Stomach smooth muscle (tissue), 2 donors: ENCODE data around the gene COL5A1.

Source experiments
- H3K27ac ChIP-seq: one replicate; pipeline ENCODE4 v1.7.0; 2013; ENCODE audit warnings: mild to moderate bottlenecking, low read length, inconsistent platforms
- H3K27me3 ChIP-seq, 2 donors: one replicate each; pipeline ENCODE4 v1.7.0; 2013; ENCODE audit warnings: low read length in 2 of 2; ENCODE audit not compliant: insufficient read depth in 2 of 2, control insufficient read depth in 1 of 2
- H3K36me3 ChIP-seq, 2 donors: one replicate each; pipeline ENCODE4 v1.7.0; 2013; ENCODE audit warnings: low read length in 2 of 2; ENCODE audit not compliant: control insufficient read depth in 2 of 2, insufficient read depth in 2 of 2
- H3K4me1 ChIP-seq: one replicate; pipeline ENCODE4 v1.7.0; 2013; ENCODE audit warnings: low read length; ENCODE audit not compliant: control insufficient read depth, insufficient read depth
- H3K4me3 ChIP-seq, 2 donors: one replicate each; pipeline ENCODE4 v1.7.0; 2013; ENCODE audit warnings: low read length in 2 of 2
- H3K9ac ChIP-seq, 2 donors: one replicate each; pipeline ENCODE4 v1.7.0; 2013; ENCODE audit warnings: low read length in 2 of 2, mild to moderate bottlenecking in 1 of 2
- H3K9me3 ChIP-seq, 2 donors: one replicate each; pipeline ENCODE4 v1.7.0; 2013; ENCODE audit warnings: low read length in 2 of 2; ENCODE audit not compliant: control insufficient read depth in 2 of 2
- donor health status: healthy.
- donor health status: Pancreatic carcinoma.

The COL5A1 gene

GRCh38 chr9:134620751-134621557, 20.6 kb upstream of the COL5A1 start:
- Histone ChIP-seq H3K4me3 (no peak overlapping the region), H3K9ac (no peak overlapping the region), H3K27me3 (peaks cover 0 to 5% of the 10 kb centered on the region in 2 donors), H3K9me3 (no peaks in the 10 kb centered on the region), H3K36me3 (no peaks in the 10 kb centered on the region), H3K4me1 (peaks cover 2% of the 10 kb centered on the region), H3K27ac (no peak overlapping the region)

GRCh38 chr9:134621558-134622110, 20.0 kb upstream of the COL5A1 start:
- Histone ChIP-seq H3K9me3 (no peaks in the 10 kb centered on the region), H3K27me3 (peaks cover 0 to 5% of the 10 kb centered on the region in 2 donors), H3K9ac (no peak overlapping the region), H3K36me3 (no peaks in the 10 kb centered on the region), H3K27ac (no peak overlapping the region), H3K4me1 (peaks cover 2% of the 10 kb centered on the region), H3K4me3 (no peak overlapping the region)

GRCh38 chr9:134622896-134623257, 18.7 kb upstream of the COL5A1 start:
- Histone ChIP-seq H3K9ac (no peak overlapping the region), H3K9me3 (no peaks in the 10 kb centered on the region), H3K36me3 (no peaks in the 10 kb centered on the region), H3K27ac (no peak overlapping the region), H3K4me1 (peaks cover 1% of the 10 kb centered on the region), H3K4me3 (no peak overlapping the region), H3K27me3 (peaks cover 0 to 5% of the 10 kb centered on the region in 2 donors)

DNA sequence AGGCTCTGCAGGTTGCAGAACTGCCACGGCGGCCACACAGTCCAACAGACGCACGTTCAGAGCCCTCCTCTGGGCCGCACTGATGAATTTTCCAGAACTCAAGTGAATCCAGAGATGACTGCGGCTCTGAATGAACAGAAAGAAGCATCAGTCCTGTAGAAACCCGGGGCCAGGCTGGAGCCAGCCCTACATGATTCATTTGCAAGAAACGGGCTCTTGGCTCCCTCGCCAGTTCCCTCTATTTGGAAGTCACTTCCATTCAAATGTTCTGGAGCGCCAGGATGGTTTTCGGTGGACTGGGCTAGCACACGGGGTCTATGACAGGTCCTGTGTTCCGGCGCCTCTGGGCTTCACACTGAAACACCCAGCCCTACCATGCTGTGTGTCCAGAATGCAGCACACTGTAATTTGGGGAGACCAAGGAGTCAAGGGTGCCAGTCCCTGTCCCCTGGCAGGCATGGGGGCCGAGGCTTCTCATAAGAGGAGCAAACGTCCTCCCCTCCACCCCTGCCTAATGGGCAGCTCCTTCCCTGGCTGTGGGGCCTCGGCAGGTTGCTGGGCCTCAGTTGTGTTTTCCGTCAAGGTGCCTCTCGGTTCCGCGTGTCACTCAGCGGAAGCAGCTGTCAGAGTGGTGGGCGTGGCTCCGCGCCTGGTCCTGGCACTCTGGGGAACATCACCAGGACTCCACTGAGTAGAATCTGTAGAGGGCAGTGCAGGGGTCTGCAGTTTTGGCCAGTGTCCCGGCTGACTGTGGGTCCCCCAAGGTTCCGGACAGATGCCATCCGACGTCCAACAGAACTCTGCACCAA, 18.1 kb upstream of the COL5A1 start:
- no peaks in the 10 kb centered on the region for H3K9me3 ChIP-seq
- H3K9ac ChIP-seq: no peak overlapping the region
- H3K4me1 ChIP-seq: no peaks in the 10 kb centered on the region
- no peak overlapping the region for H3K27ac ChIP-seq
- no peaks in the 10 kb centered on the region for H3K36me3 ChIP-seq
- no peak overlapping the region for H3K4me3 ChIP-seq
- peaks cover 0 to 5% of the 10 kb centered on the region in 2 donors for H3K27me3 ChIP-seq

- Histone ChIP-seq H3K4me1 (no peaks in the 10 kb centered on the region), H3K36me3 (no peaks in the 10 kb centered on the region), H3K27me3 (peaks cover 0 to 2% of the 10 kb centered on the region in 2 donors), H3K9ac (no peak overlapping the region), H3K27ac (no peak overlapping the region), H3K9me3 (no peaks in the 10 kb centered on the region), H3K4me3 (no peak overlapping the region)
These were observed 17.4 kb upstream of the COL5A1 start for GRCh38 chr9:134624137-134624591.

- Histone ChIP-seq H3K9ac (no peak overlapping the region), H3K27me3 (peaks cover 0 to 2% of the 10 kb centered on the region in 2 donors), H3K36me3 (no peaks in the 10 kb centered on the region), H3K9me3 (no peaks in the 10 kb centered on the region), H3K4me3 (no peak overlapping the region), H3K27ac (no peak overlapping the region), H3K4me1 (no peaks in the 10 kb centered on the region)
These were observed 16.9 kb upstream of the COL5A1 start for GRCh38 chr9:134624621-134625181.

DNA sequence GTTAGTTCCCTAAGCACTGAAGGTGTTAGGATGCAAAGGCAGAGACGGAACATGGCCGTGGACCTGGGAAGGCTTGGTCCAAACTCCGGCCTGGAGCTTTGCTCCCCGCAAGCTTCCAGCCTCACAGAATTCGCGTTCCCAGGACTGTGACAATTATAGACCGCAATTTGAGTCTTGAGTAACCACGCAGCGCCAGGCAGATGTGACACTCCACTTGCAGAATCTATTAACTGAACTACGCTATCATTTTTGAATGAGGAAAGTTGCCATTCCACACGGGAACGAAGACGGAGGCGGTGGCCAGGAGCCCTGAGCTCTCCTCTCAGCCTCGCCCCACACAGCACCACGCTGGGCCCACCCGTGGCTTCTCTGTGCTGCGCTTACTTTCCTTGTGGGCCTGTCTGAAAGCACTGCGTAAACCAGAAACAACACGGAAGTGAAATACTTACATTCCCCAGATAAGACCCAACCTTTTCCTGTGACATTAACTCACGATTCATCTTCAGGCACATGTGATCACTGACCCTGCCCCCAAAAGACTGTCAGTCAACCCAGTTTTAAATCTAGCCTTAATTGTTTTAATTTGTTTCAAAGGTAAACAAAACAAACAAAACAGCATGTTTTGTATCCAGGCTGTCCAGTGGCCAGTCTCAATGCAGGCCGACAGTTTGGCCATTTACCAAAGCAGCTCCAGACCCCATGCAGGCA, 16.1 kb upstream of the COL5A1 start:
- H3K27ac ChIP-seq: no peak overlapping the region
- no peaks in the 10 kb centered on the region for H3K9me3 ChIP-seq

GRCh38 chr9:134626069-134626423, 15.6 kb upstream of the COL5A1 start:
- Histone ChIP-seq H3K27ac (no peak overlapping the region), H3K9me3 (no peaks in the 10 kb centered on the region), H3K9ac (no peak overlapping the region), H3K27me3 (peaks cover 0 to 2% of the 10 kb centered on the region in 2 donors), H3K36me3 (no peaks in the 10 kb centered on the region), H3K4me1 (no peaks in the 10 kb centered on the region), H3K4me3 (no peak overlapping the region)

More for the DNA sequence above, 16.1 kb upstream of the COL5A1 start:
- Histone ChIP-seq H3K36me3 (no peaks in the 10 kb centered on the region), H3K27me3 (peaks cover 0 to 2% of the 10 kb centered on the region in 2 donors), H3K4me1 (no peaks in the 10 kb centered on the region), H3K4me3 (no peak overlapping the region), H3K9ac (no peak overlapping the region)

GRCh38 chr9:134626571-134627416, 14.8 kb upstream of the COL5A1 start:
- Histone ChIP-seq H3K36me3 (no peaks in the 10 kb centered on the region), H3K9me3 (no peaks in the 10 kb centered on the region), H3K4me1 (no peaks in the 10 kb centered on the region), H3K9ac (no peak overlapping the region), H3K27me3 (peaks cover 0 to 2% of the 10 kb centered on the region in 2 donors), H3K4me3 (no peak overlapping the region), H3K27ac (no peak overlapping the region)
